Muscle of leg (tissue), 11 donors: ENCODE measurements around the gene ZNF444. TPM values are rescaled to one million over a fixed set of nuclear protein-coding genes. Genes with fewer than 3 reads are reported as not detected.
"Not testable (repeated sequence)": the region's sequence is repeated elsewhere in the genome, so short reads cannot be mapped to it uniquely, and the experiment has no call there.

Experiments used
- DNase-seq: peaks from one replicate; pipeline ENCODE4 v3.0.0; 2013
- H3K27ac ChIP-seq: one replicate; pipeline ENCODE4 v1.5.1; 2013; ENCODE audit warnings: mild to moderate bottlenecking, low read length, control low read depth
- H3K27me3 ChIP-seq: one replicate; pipeline ENCODE4 v1.6.1; 2013; ENCODE audit warnings: low read length; ENCODE audit not compliant: control insufficient read depth, insufficient read depth
- H3K36me3 ChIP-seq: one replicate; pipeline ENCODE4 v1.6.1; 2013; ENCODE audit warnings: low read length; ENCODE audit not compliant: control insufficient read depth, insufficient read depth
- H3K4me1 ChIP-seq: one replicate; pipeline ENCODE4 v1.6.1; 2013; ENCODE audit warnings: low read length; ENCODE audit not compliant: control insufficient read depth, insufficient read depth
- H3K4me3 ChIP-seq: one replicate; pipeline ENCODE4 v1.5.1; 2013; ENCODE audit warnings: low read length, control low read depth
- H3K9me3 ChIP-seq: replicated peaks from 2 replicates; pipeline ENCODE4 v1.6.1; 2013; ENCODE audit warnings: low read depth, low read length; ENCODE audit not compliant: control insufficient read depth
- WGBS: methylation state at CpG from one replicate; pipeline ENCODE4 v1.1.5; 2013; ENCODE audit warnings: missing lambda C conversion rate; ENCODE audit not compliant: insufficient coverage; 5-methylcytosine and 5-hydroxymethylcytosine counted together
- polyA plus RNA-seq, 8 donors: library from polyadenylated mRNA; unstranded; fragments of 120-200 nt; gene quantifications; one replicate each; pipeline versions ENCODE4 v1.2.1 to v1.2.3, GENCODE V29; 2013; ENCODE audit warnings: inconsistent platforms in 1 of 8, low replicate concordance in 1 of 8; ENCODE audit not compliant: insufficient read length in 8 of 8, insufficient read depth in 1 of 8
- total RNA-seq: library from RNA; stranded (reverse); fragments of 120-200 nt; gene quantifications from one replicate; pipeline ENCODE4 v1.2.4, GENCODE V29; 2013

The ZNF444 gene
- total and polyA plus RNA-seq, 9 donors, result 10.5 to 26.2 (median 19.4) TPM

DNA sequence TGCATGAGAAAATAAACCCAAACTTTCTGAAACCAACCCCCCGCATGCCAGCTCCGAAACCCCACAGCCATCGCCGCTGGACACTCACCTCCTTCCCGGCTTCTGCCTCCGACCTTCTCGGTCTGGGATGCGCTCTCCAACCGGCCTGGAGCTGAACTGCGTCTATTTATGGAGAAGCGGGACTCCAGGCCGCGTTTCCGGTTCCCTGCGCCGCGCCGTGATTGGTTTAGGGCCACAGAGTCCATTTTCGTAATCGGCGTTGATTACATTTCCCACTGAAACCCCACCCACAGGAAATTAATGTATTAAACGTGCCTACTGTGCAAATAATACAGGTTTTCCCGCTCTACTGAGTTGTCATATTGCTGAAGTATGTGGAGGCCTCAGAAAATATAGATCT is 56.6 kb downstream of the ZNF444 start, which contains the start of gene ZSCAN5B:
Gene ZSCAN5B, minus strand, starts transcription at position 138 of the 400 bp plus-strand sequence. CDS start 4,731 bp downstream, outside the sequence.
- not testable (repeated sequence) for DNase-seq, H3K36me3 ChIP-seq
- 88% methylated on average over 17 of the region's 23 CpGs for WGBS

DNA sequence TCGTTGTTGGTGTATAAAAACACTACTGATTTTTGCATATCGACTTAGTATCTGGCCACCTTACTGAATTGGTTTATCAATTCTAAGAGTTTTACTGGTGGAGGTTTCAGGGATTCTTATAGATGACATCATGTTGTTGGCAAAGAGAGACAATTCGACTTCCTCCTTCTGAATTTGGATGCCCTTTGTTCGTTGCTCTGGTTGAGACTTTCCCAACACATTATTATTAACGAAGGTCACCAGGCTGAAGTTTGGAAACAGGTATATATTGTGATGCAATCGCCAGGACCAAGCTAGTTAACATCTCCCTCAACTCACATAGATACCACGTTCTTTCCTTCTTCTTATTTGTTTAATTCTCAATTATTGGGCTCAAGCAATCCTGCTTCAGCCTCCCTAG is 58.6 kb downstream of the ZNF444 start:
- Histone ChIP-seq H3K36me3 (no peaks in the 10 kb centered on the region), H3K27ac (no peak overlapping the region), H3K4me3 (no peak overlapping the region), H3K27me3 (no peaks in the 10 kb centered on the region), H3K9me3 (no peaks in the 10 kb centered on the region), H3K4me1 (no peaks in the 10 kb centered on the region)
- no peak for DNase-seq
- 83% methylated on average over 2 of the region's 7 CpGs for WGBS

More for the DNA sequence above, 56.6 kb downstream of the ZNF444 start, which contains the start of gene ZSCAN5B:
- H3K9me3 ChIP-seq, H3K27ac ChIP-seq, H3K4me3 ChIP-seq, H3K4me1 ChIP-seq, H3K27me3 ChIP-seq: not testable (repeated sequence)

DNA sequence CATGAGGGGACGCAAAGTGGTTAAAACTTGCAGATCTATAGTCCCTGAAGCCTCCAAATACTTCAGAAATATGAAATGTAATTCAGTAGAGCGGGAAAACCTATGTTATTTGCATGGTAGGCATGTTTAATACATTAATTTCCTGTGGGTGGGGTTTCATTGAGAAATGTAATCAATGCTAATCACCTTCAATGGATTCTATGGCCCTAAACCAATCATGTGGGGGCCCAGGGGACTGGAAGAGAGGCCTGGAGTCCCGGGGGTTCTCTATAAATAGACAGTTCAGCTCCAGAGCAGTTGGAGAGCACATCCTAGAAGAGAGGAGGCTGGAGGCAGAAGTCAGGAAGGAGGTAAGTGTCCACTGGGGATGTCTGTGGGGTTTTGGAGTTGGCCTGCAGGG is 60.9 kb downstream of the ZNF444 start, which contains the start of gene ZSCAN5C:
Gene ZSCAN5C, plus strand, starts transcription at position 301 of the 400 bp plus-strand sequence. CDS start 3,641 bp downstream, outside the sequence.
- Histone ChIP-seq H3K36me3 (no peaks in the 10 kb centered on the region), H3K9me3 (no peaks in the 10 kb centered on the region), H3K27ac (no peak within 1 kb of the TSS), H3K4me1 (no peaks in the 10 kb centered on the region), H3K4me3 (no peak within 1 kb of the TSS), H3K27me3 (no peaks in the 10 kb centered on the region)
- 30% methylated on average over 1 of the region's 3 CpGs for WGBS
- DNase-seq, result no peak

DNA sequence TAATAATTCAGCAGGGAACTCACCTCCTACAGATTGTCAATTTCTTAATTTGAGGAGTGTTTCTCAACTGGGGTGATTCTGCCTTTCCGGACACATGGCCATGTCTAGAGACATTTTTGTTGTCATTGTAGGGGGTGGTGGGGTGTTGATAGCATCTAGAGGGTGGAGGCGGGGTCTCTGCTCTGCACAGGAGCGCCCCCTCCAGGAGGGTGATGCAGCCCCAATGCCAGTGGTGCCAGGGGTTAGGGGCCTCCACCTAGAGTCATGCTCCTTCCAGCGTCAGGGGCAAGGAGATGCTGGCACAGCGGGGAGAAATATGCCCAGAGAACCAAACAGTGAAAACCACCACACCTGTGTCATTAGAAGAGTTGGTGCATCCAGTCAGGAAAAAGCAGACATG is 66.5 kb downstream of the ZNF444 start:
- H3K9me3 ChIP-seq, DNase-seq, H3K27me3 ChIP-seq, H3K4me1 ChIP-seq, H3K36me3 ChIP-seq, H3K4me3 ChIP-seq, H3K27ac ChIP-seq: not testable (repeated sequence)
- WGBS, result no CpG with 5 or more reads among the region's 5 CpGs

DNA sequence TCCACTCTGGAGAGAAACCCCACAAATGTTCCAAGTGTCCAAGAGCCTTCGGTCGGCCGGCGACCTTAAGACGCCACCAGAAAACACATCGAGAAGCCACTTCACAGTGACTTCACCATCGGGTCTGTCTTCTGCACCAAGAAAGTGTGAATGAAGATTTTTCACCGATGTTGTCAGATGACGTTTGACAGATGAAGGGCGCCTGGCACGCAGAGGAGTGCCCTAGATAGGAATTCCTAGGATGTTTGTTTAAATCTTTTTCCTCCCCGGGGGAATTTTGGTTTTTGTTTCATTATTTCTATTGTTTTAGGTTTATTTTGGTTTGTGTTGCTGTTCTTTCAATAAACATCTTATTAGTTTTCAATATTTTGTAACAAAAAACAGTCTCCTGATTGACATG is 68.0 kb downstream of the ZNF444 start:
- WGBS, result 89% methylated on average over 7 of the region's 12 CpGs
- no peaks in the 10 kb centered on the region for H3K27me3 ChIP-seq
- H3K9me3 ChIP-seq, result no peaks in the 10 kb centered on the region
- H3K4me1 ChIP-seq, result no peaks in the 10 kb centered on the region
- no peaks in the 10 kb centered on the region for H3K36me3 ChIP-seq
- no peak overlapping the region for H3K4me3 ChIP-seq
- DNase-seq, result no peak
- H3K27ac ChIP-seq, result no peak overlapping the region

DNA sequence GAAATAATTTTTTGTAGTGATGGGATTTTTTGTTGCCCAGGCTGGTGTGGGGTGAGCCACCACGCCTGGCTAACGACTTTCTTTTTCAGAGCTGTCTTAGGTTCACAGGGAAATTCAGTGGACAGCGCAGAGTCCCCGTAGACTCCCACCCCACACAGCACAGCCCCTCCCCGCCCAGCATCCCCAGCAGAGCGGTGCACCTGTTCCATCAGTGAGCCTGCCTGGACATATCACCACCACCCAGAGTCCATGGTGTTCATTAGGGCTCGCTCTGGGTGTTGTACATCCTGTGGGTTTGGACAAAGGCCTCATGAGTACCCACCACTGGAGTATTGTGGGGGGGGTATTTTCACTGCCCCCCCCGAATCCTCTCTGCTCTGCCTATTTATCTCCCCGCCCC is 68.9 kb downstream of the ZNF444 start:
- DNase-seq, H3K27me3 ChIP-seq, H3K4me3 ChIP-seq, H3K4me1 ChIP-seq, H3K9me3 ChIP-seq, H3K36me3 ChIP-seq, H3K27ac ChIP-seq: not testable (repeated sequence)
- WGBS, result no CpG with 5 or more reads among the region's 9 CpGs

Other genes starting within 250 kb of the ZNF444 start
- gene NLRP13, start 209.0 kb upstream of the ZNF444 start, total RNA-seq, result not detected
- gene NLRP13, start 209.0 kb upstream of the ZNF444 start, polyA plus RNA-seq, result not detected
- gene NLRP8, start 193.5 kb upstream of the ZNF444 start, total RNA-seq, result not detected
- gene NLRP8, start 193.5 kb upstream of the ZNF444 start, polyA plus RNA-seq, result under 1 TPM in 1 of 8 donors, not detected in 7; 0.03 TPM
- gene NLRP5, start 154.5 kb upstream of the ZNF444 start, total RNA-seq, result not detected
- not detected for gene NLRP5, start 154.5 kb upstream of the ZNF444 start, polyA plus RNA-seq
- 22.9 TPM for gene ZNF787, start 20.0 kb upstream of the ZNF444 start, total RNA-seq
- gene ZNF787, start 20.0 kb upstream of the ZNF444 start, polyA plus RNA-seq, result 10 to 100 TPM; 22.0 to 34.4 (median 24.9) TPM
- gene GALP, start 34.7 kb downstream of the ZNF444 start, total RNA-seq, result not detected
- gene GALP, start 34.7 kb downstream of the ZNF444 start, polyA plus RNA-seq, result not detected
- gene ZSCAN5B, start 56.5 kb downstream of the ZNF444 start, total RNA-seq, result 0.09 TPM
- under 1 TPM in 1 of 8 donors, not detected in 7; 0.12 TPM for gene ZSCAN5B, start 56.5 kb downstream of the ZNF444 start, polyA plus RNA-seq
- gene ZSCAN5C, start 61.0 kb downstream of the ZNF444 start, total RNA-seq, result not detected
- gene ZSCAN5C, start 61.0 kb downstream of the ZNF444 start, polyA plus RNA-seq, result under 1 TPM in 1 of 8 donors, not detected in 7; 0.12 TPM
- 0.27 TPM for gene EDDM13, start 131.5 kb downstream of the ZNF444 start, total RNA-seq
- 1 to 10 TPM in 6 of 8 donors, under 1 TPM in 2; 0.61 to 2.3 (median 1.3) TPM for gene EDDM13, start 131.5 kb downstream of the ZNF444 start, polyA plus RNA-seq
- gene ZSCAN5A, start 173.6 kb downstream of the ZNF444 start, total RNA-seq, result 8.7 TPM
- 1 to 10 TPM; 6.4 to 9.8 (median 7.2) TPM for gene ZSCAN5A, start 173.6 kb downstream of the ZNF444 start, polyA plus RNA-seq